Keratinocyte (primary cell): ENCODE results near the gene BARX1.

Experiments used
- CTCF ChIP-seq, 3 experiments: IDR thresholded peaks in 1 of 3; conservative IDR thresholded peaks in 1 of 3; optimal IDR thresholded peaks in 1 of 3; 2 replicates in 2 of 3; 3 replicates in 1 of 3; pipeline versions ENCODE3 to v1.5.1; 2011; ENCODE audit warnings: low read length in 3 of 3, mild to moderate bottlenecking in 3 of 3, moderate library complexity in 2 of 3, control low read depth in 1 of 3, inconsistent platforms in 1 of 3; ENCODE audit not compliant: insufficient read depth in 2 of 3; ENCODE audit errors: extremely low read depth in 1 of 3
- EZH2 ChIP-seq: IDR thresholded peaks from one replicate; pipeline ENCODE4 v1.6.1; 2012; ENCODE audit warnings: inconsistent platforms, mild to moderate bottlenecking, low read length, moderate library complexity

GRCh38 chr9:93959739-93960154 is 4.6 kb upstream of the BARX1 start:
- TF ChIP-seq CTCF (optimal IDR thresholded peaks at IDR 0.05 in 1 of 3, IDR thresholded peaks at IDR 0.05 in 1 of 3, conservative IDR thresholded peaks at IDR 0.05 in 1 of 3; ENCODE audit: extremely low read depth in 1 of 3, insufficient read depth in 2 of 3, low read length in 3 of 3) (no peak), EZH2 (no peak)
